Muscle layer of duodenum (tissue), 2 donors: Measurements from ENCODE around the gene ITGB1BP1.

ENCODE experiments used
- H3K27ac ChIP-seq: one replicate; pipeline ENCODE4 v1.7.0; 2013; ENCODE audit warnings: mild to moderate bottlenecking, low read length
- H3K27me3 ChIP-seq: one replicate; pipeline ENCODE4 v1.7.0; 2013; ENCODE audit warnings: low read depth, mild to moderate bottlenecking, control low read depth, low read length
- H3K36me3 ChIP-seq, 2 donors: one replicate each; pipeline ENCODE4 v1.7.0; 2013; ENCODE audit warnings: low read length in 2 of 2, control low read depth in 1 of 2, mild to moderate bottlenecking in 1 of 2; ENCODE audit not compliant: insufficient read depth in 2 of 2, control insufficient read depth in 1 of 2
- H3K4me1 ChIP-seq, 2 donors: one replicate each; pipeline ENCODE4 v1.7.0; 2013; ENCODE audit warnings: low read length in 2 of 2, mild to moderate bottlenecking in 2 of 2, control low read depth in 1 of 2, moderate library complexity in 1 of 2; ENCODE audit not compliant: insufficient read depth in 2 of 2, control insufficient read depth in 1 of 2
- H3K4me3 ChIP-seq, 2 donors: one replicate each; pipeline ENCODE4 v1.7.0; 2013; ENCODE audit warnings: low read length in 2 of 2, low read depth in 1 of 2, mild to moderate bottlenecking in 1 of 2
- H3K9me3 ChIP-seq, 2 donors: one replicate each; pipeline ENCODE4 v1.7.0; 2013; ENCODE audit warnings: low read length in 2 of 2, control low read depth in 1 of 2, mild to moderate bottlenecking in 1 of 2; ENCODE audit not compliant: control insufficient read depth in 1 of 2
- donor health status: healthy.

ITGB1BP1 gene

GRCh38 chr2:9412781-9413180, 10.5 kb downstream of the ITGB1BP1 start:
- Histone ChIP-seq H3K4me1 (peaks cover 0 to under 1% of the 10 kb centered on the region in 2 donors), H3K4me3 (no peak overlapping the region), H3K9me3 (no peaks in the 10 kb centered on the region), H3K27me3 (no peaks in the 10 kb centered on the region), H3K27ac (no peak overlapping the region), H3K36me3 (peaks cover 10 to 30% of the 10 kb centered on the region in 2 donors)

- Histone ChIP-seq H3K27me3 (no peaks in the 10 kb centered on the region), H3K4me3 (no peak overlapping the region), H3K36me3 (peaks cover 10 to 25% of the 10 kb centered on the region in 2 donors), H3K27ac (no peak overlapping the region), H3K9me3 (no peaks in the 10 kb centered on the region), H3K4me1 (peaks cover 0 to 13% of the 10 kb centered on the region in 2 donors)
Measured at GRCh38 chr2:9410108-9410507, 13.2 kb downstream of the ITGB1BP1 start.

GRCh38 chr2:9408641-9409151, 14.6 kb downstream of the ITGB1BP1 start:
- Histone ChIP-seq H3K36me3 (peaks cover 11 to 25% of the 10 kb centered on the region in 2 donors), H3K27ac (no peak overlapping the region)

GRCh38 chr2:9407363-9407811, 15.9 kb downstream of the ITGB1BP1 start:
- Histone ChIP-seq H3K4me3 (no peak overlapping the region), H3K27ac (no peak overlapping the region), H3K4me1 (peaks cover 6 to 33% of the 10 kb centered on the region in 2 donors), H3K9me3 (no peaks in the 10 kb centered on the region), H3K36me3 (peaks cover 19 to 21% of the 10 kb centered on the region in 2 donors), H3K27me3 (no peaks in the 10 kb centered on the region)

More at GRCh38 chr2:9408641-9409151, 14.6 kb downstream of the ITGB1BP1 start:
- Histone ChIP-seq H3K9me3 (no peaks in the 10 kb centered on the region), H3K4me1 (peaks cover 6 to 23% of the 10 kb centered on the region in 2 donors), H3K27me3 (no peaks in the 10 kb centered on the region), H3K4me3 (no peak overlapping the region)

- Histone ChIP-seq H3K9me3 (no peaks in the 10 kb centered on the region), H3K36me3 (peaks cover 18 to 23% of the 10 kb centered on the region in 2 donors)
Measured at GRCh38 chr2:9406529-9407362, 16.6 kb downstream of the ITGB1BP1 start.

GRCh38 chr2:9405636-9406035, 17.7 kb downstream of the ITGB1BP1 start:
- H3K4me3 ChIP-seq: no peak overlapping the region
- H3K36me3 ChIP-seq: peaks cover 18 to 25% of the 10 kb centered on the region in 2 donors
- no peaks in the 10 kb centered on the region for H3K27me3 ChIP-seq
- H3K9me3 ChIP-seq: no peaks in the 10 kb centered on the region
- H3K4me1 ChIP-seq: peaks cover 6 to 33% of the 10 kb centered on the region in 2 donors
- H3K27ac ChIP-seq: no peak overlapping the region

More at GRCh38 chr2:9406529-9407362, 16.6 kb downstream of the ITGB1BP1 start:
- no peak overlapping the region for H3K4me3 ChIP-seq
- H3K27ac ChIP-seq: no peak overlapping the region
- no peaks in the 10 kb centered on the region for H3K27me3 ChIP-seq
- H3K4me1 ChIP-seq: peaks cover 6 to 33% of the 10 kb centered on the region in 2 donors

- Histone ChIP-seq H3K9me3 (no peaks in the 10 kb centered on the region), H3K36me3 (peaks cover 14 to 28% of the 10 kb centered on the region in 2 donors), H3K4me1 (peaks cover 6 to 33% of the 10 kb centered on the region in 2 donors), H3K27me3 (no peaks in the 10 kb centered on the region), H3K4me3 (no peak overlapping the region), H3K27ac (no peak overlapping the region)
Measured at GRCh38 chr2:9404451-9404850, 18.9 kb downstream of the ITGB1BP1 start.

GRCh38 chr2:9403924-9404323, 19.4 kb downstream of the ITGB1BP1 start:
- H3K4me3 ChIP-seq: no peak overlapping the region
- no peak overlapping the region for H3K27ac ChIP-seq
- H3K27me3 ChIP-seq: no peaks in the 10 kb centered on the region
- H3K36me3 ChIP-seq: peaks cover 10 to 28% of the 10 kb centered on the region in 2 donors
- H3K9me3 ChIP-seq: no peaks in the 10 kb centered on the region
- peaks cover 6 to 37% of the 10 kb centered on the region in 2 donors for H3K4me1 ChIP-seq

- H3K9me3 ChIP-seq: no peaks in the 10 kb centered on the region
- H3K27me3 ChIP-seq: no peaks in the 10 kb centered on the region
- peaks cover 5 to 28% of the 10 kb centered on the region in 2 donors for H3K36me3 ChIP-seq
- no peak overlapping the region for H3K4me3 ChIP-seq
- no peak overlapping the region for H3K27ac ChIP-seq
- H3K4me1 ChIP-seq: peaks cover 6 to 27% of the 10 kb centered on the region in 2 donors
Measured at GRCh38 chr2:9401646-9402371, 21.5 kb downstream of the ITGB1BP1 start.

- Histone ChIP-seq H3K4me3 (no peak overlapping the region), H3K4me1 (peaks cover 6 to 24% of the 10 kb centered on the region in 2 donors), H3K36me3 (peaks cover 5 to 28% of the 10 kb centered on the region in 2 donors), H3K27ac (no peak overlapping the region), H3K27me3 (no peaks in the 10 kb centered on the region), H3K9me3 (no peaks in the 10 kb centered on the region)
Measured at GRCh38 chr2:9401059-9401547, 22.2 kb downstream of the ITGB1BP1 start.
